ENCODE results near the gene PHKB. TPM values are rescaled to one million over a fixed set of nuclear protein-coding genes. Genes with fewer than 3 reads are reported as not detected.

The PHKB gene
- polyA plus RNA-seq, 1 donor (not counting 4 experiments of a cell fraction or from before 2014, with no cell fraction given): 71.7 TPM

- no peaks in the 10 kb centered on the region for H3K79me2 ChIP-seq (ENCODE audit: control insufficient read depth, insufficient read depth, low read length)
- H3K9me1 ChIP-seq (ENCODE audit: control insufficient read depth, extremely low read depth, insufficient read depth, low read length): no peaks in the 10 kb centered on the region
- FAIRE-seq: no peak
- H3K27ac ChIP-seq (ENCODE audit: control insufficient read depth, insufficient read depth, low read length): no peak overlapping the region
- H3K36me3 ChIP-seq (ENCODE audit: control insufficient read depth in 2 of 2, extremely low read depth in 1 of 2, insufficient read depth in 2 of 2, low read length in 2 of 2): no peaks in the 10 kb centered on the region
- no peak overlapping the region for H3K9ac ChIP-seq (ENCODE audit: control insufficient read depth, extremely low read depth, insufficient read depth, low read length)
- TF ChIP-seq EZH2 (IDR thresholded peaks at IDR 0.05; ENCODE audit: low read length): no peak
- TF ChIP-seq, protein P1, sequence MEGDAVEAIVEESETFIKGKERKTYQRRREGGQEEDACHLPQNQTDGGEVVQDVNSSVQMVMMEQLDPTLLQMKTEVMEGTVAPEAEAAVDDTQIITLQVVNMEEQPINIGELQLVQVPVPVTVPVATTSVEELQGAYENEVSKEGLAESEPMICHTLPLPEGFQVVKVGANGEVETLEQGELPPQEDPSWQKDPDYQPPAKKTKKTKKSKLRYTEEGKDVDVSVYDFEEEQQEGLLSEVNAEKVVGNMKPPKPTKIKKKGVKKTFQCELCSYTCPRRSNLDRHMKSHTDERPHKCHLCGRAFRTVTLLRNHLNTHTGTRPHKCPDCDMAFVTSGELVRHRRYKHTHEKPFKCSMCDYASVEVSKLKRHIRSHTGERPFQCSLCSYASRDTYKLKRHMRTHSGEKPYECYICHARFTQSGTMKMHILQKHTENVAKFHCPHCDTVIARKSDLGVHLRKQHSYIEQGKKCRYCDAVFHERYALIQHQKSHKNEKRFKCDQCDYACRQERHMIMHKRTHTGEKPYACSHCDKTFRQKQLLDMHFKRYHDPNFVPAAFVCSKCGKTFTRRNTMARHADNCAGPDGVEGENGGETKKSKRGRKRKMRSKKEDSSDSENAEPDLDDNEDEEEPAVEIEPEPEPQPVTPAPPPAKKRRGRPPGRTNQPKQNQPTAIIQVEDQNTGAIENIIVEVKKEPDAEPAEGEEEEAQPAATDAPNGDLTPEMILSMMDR (optimal IDR thresholded peaks at IDR 0.05 in 1 of 3, IDR thresholded peaks at IDR 0.05 in 1 of 3, conservative IDR thresholded peaks at IDR 0.05 in 1 of 3; ENCODE audit: extremely low read depth in 1 of 3, insufficient read depth in 2 of 3, low read length in 3 of 3): no peak
- peaks cover 18% of the 10 kb centered on the region for H3K4me1 ChIP-seq (ENCODE audit: control insufficient read depth, extremely low read depth, insufficient read depth, low read length)
- no peaks in the 10 kb centered on the region for H3K9me3 ChIP-seq (ENCODE audit: control insufficient read depth, low read depth, low read length)
- dilution Hi-C loops (cut with MboI; ENCODE audit: extremely low pct_ligation_motif_present, low sequenced_read_pairs): no loop called here
- no peaks in the 10 kb centered on the region for H3K27me3 ChIP-seq (ENCODE audit: control insufficient read depth, extremely low read depth, insufficient read depth, low read length)
- no peaks in the 10 kb centered on the region for H4K20me1 ChIP-seq (ENCODE audit: control insufficient read depth, extremely low read depth, insufficient read depth, low read length)
- no peak overlapping the region for H2AFZ ChIP-seq (ENCODE audit: control insufficient read depth, low read length)
- DNase-seq (ENCODE audit: low read depth, low spot score): no peak
- H3K4me2 ChIP-seq (ENCODE audit: control insufficient read depth, extremely low read depth, insufficient read depth, low read depth, low read length): no peak overlapping the region
- no peak overlapping the region for H3K4me3 ChIP-seq (ENCODE audit: control insufficient read depth in 2 of 3, extremely low read depth in 1 of 3, insufficient read depth in 2 of 3, low read depth in 1 of 3, low read length in 3 of 3)
These were observed 109.9 kb downstream of the PHKB start for GRCh38 chr16:47571049-47571448.

DNA sequence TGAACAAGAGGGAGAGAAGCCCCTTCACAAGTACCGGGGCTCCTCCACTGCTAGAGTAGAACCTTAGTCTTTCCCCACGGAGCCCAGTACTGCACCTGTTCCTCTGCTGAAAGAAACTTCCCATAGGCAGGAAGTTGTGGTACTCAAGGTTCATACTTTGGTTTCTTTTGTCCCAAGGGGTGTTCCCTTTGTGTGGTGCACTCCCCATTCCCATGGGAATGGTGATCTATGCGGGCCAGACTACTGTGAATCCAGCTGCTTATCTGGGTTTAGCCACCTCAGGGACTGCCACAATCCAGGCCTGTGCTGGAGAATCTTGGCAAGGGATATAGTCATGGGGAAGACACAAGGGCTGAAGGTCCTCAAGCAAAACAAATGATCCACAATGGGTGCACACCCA, 110.6 kb downstream of the PHKB start:
- FAIRE-seq (no peak), DNase-seq (ENCODE audit: low read depth, low spot score) (no peak)
- Histone ChIP-seq H2AFZ (ENCODE audit: control insufficient read depth, low read length) (no peak overlapping the region), H3K27ac (ENCODE audit: control insufficient read depth, insufficient read depth, low read length) (no peak overlapping the region), H3K9me1 (ENCODE audit: control insufficient read depth, extremely low read depth, insufficient read depth, low read length) (no peaks in the 10 kb centered on the region), H3K27me3 (ENCODE audit: control insufficient read depth, extremely low read depth, insufficient read depth, low read length) (no peaks in the 10 kb centered on the region), H4K20me1 (ENCODE audit: control insufficient read depth, extremely low read depth, insufficient read depth, low read length) (no peaks in the 10 kb centered on the region), H3K4me2 (ENCODE audit: control insufficient read depth, extremely low read depth, insufficient read depth, low read depth, low read length) (no peak overlapping the region), H3K4me1 (ENCODE audit: control insufficient read depth, extremely low read depth, insufficient read depth, low read length) (peaks cover 18% of the 10 kb centered on the region), H3K36me3 (ENCODE audit: control insufficient read depth in 2 of 2, extremely low read depth in 1 of 2, insufficient read depth in 2 of 2, low read length in 2 of 2) (no peaks in the 10 kb centered on the region), H3K4me3 (ENCODE audit: control insufficient read depth in 2 of 3, extremely low read depth in 1 of 3, insufficient read depth in 2 of 3, low read depth in 1 of 3, low read length in 3 of 3) (no peak overlapping the region), H3K9me3 (ENCODE audit: control insufficient read depth, low read depth, low read length) (no peaks in the 10 kb centered on the region), H3K79me2 (ENCODE audit: control insufficient read depth, insufficient read depth, low read length) (no peaks in the 10 kb centered on the region), H3K9ac (ENCODE audit: control insufficient read depth, extremely low read depth, insufficient read depth, low read length) (no peak overlapping the region)
- dilution Hi-C loops (cut with MboI; ENCODE audit: extremely low pct_ligation_motif_present, low sequenced_read_pairs): no loop called here
- TF ChIP-seq, protein P1 (optimal IDR thresholded peaks at IDR 0.05 in 1 of 3, IDR thresholded peaks at IDR 0.05 in 1 of 3, conservative IDR thresholded peaks at IDR 0.05 in 1 of 3; ENCODE audit: extremely low read depth in 1 of 3, insufficient read depth in 2 of 3, low read length in 3 of 3): no peak
- TF ChIP-seq EZH2 (IDR thresholded peaks at IDR 0.05; ENCODE audit: low read length): no peak
